Frontal cortex (tissue), 4 donors: Measurements from ENCODE around the gene GMDS. TPM values are rescaled to one million over a fixed set of nuclear protein-coding genes. Genes with fewer than 3 reads are reported as not detected.

Experiments used
- DNase-seq, 2 donors: peaks; one replicate each; pipeline ENCODE4 v3.0.0; 2012; ENCODE audit warnings: low spot score in 2 of 2
- FAIRE-seq: peaks from 2 replicates; lab custom pipeline; 2012; peaks lifted over from hg19 to GRCh38; lab: Jason Lieb, UNC
- total RNA-seq: library from RNA; depleted of rRNA; stranded (reverse); fragments of >200 nt; gene quantifications from one replicate; pipeline ENCODE4 v1.2.3, GENCODE V29; 2014
- donor health status: control.
- donor health status: control.
- donor health status: control.

The GMDS gene
- total RNA-seq, 1 donor from 2014 or later = 5.3 TPM

- no peak for DNase-seq
Observed at GRCh38 chr6:1600063-1600763, 645.2 kb downstream of the GMDS start.

DNA sequence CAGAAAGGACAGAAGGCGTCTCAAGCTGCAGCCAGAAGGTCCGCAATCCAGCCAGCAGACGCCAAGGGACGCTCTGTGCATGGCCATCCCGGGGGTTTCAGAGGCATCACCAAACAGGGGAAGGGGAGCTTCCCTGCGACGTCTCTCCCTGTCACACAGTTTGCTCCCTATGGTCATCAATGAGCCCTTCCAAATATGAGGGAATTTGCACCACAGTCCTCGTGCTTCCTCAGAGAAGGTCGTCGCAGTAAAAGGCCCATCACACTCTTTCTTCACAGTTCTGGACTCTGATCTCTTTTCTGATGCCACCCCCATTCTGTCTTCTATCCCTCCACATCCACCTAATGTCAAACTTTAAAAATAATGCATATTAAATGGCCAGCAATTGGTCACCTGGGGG is 645.9 kb downstream of the GMDS start:
- DNase-seq (no peak), FAIRE-seq (no peak)

More at GRCh38 chr6:1600063-1600763, 645.2 kb downstream of the GMDS start:
- FAIRE-seq = no peak

- DNase-seq = no peak
- no peak for FAIRE-seq
Observed at GRCh38 chr6:1598886-1599285, 646.5 kb downstream of the GMDS start.

DNA sequence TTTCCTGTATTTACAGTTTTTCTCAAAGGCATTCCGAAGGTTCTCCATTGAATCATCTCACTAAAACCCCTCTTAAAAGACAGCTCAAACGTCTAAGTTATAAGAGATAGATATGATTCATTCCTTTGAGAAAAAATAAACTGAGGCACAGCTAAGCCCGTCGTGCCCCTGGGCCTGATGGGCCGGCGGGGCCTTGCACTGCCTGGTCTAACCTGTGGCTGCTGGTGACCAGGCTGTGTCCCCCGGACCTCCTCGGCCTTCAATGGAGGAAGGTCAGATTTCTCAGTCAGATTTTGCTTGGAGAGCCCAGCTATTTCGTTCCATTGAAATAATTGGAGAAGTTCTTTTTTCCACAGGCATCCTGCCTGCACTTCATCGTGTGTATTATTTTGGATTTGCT is 647.0 kb downstream of the GMDS start:
- no peak for FAIRE-seq
- no peak for DNase-seq

DNA sequence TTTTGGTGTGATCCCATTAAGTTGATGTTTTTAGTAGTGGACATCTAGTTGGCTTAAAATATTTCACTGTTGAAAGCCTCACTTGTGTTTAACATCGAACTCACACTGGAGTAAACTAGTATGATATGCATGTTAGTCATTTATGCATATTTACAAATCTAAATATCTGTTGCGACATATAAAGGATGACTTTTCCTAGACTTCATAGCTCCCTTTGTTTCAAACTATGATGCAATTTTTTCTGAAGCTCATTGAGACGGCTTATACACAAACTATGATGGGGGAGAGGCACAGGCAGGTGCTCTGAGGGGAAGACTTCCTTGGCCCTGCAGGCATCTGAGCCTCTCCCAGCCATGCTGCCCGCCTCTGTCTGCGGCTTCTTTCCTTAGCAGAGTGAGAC is 647.5 kb downstream of the GMDS start:
- DNase-seq (no peak), FAIRE-seq (no peak)

- no peak for DNase-seq
- FAIRE-seq = no peak
Observed at GRCh38 chr6:1597121-1597744, 648.2 kb downstream of the GMDS start.

DNA sequence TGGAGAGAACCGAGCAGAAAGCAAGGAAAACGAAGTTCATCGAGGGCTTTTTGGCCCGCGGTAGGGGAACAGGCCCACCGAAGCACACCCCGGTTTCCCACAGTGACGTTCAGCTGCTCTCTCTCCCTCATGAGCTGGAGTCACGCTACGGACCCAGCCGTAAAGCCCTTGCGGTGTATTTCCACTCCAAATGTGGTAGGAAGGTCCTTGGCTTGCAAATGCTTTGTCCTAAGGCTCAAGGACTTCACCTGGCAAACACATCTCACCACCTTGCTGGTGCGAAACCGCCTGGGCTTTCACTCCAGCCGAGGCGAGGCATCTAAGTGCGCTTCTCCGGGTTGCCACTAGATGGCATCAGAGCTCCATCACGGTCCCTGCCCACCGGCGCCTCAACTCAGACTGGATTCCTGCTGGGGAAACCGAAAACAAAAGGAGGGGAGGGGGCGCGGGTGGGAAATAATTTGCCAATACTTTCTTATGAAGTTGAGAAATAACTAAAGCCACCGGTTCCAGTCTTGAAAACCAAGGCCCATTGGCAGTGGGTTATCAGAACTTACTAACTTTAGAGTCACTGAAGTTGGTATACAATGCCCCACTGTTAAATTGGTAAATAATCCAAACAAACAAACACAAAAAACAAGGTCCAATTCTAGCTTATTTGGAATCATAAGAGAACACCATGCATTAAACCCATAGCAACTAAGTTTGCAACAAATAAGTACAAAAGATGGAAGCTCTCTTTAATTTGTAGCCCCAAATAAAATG is 649.1 kb downstream of the GMDS start:
- DNase-seq (peak; percentile 70 to 76), FAIRE-seq (no peak)

- no peak for DNase-seq
- FAIRE-seq = no peak
Observed at GRCh38 chr6:1595271-1596087, 649.9 kb downstream of the GMDS start.

GRCh38 chr6:1594445-1595200 is 650.8 kb downstream of the GMDS start:
- FAIRE-seq (no peak), DNase-seq (no peak)

- DNase-seq (no peak), FAIRE-seq (no peak)
Observed at GRCh38 chr6:1593958-1594314, 651.5 kb downstream of the GMDS start.

DNA sequence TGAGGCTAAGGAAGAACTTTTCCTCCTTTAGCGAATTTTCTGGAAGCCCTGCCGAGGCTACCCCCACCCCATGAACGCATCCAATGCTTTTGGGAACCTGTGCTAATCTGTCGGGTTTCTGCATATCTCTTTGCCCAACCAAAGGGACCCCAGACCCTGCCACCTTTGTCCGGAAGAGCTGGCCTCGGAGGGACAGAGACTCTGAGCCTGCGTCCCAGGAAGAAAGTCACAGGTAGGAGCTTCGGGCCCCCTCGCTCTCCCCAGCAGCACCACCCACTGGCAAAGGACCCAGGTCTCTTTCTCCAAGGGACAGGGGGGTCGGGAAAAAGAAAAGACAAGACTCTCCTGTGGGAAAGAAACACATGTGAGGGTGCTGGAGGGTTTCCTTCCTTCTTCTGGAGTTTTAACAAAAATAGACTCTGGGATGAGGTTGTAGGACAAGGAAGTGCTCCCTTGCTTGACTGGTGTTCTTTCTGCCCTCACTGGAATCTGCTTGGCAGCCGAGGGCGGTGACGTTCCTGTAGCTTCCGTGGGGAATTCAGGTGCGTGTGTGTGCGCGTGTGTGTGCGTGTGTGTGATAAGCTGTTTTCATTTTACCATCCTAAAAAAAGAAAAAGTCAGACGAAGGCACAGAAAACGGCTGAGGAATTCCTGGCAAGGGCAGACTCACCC is 652.0 kb downstream of the GMDS start:
- DNase-seq (no peak), FAIRE-seq (no peak)

DNA sequence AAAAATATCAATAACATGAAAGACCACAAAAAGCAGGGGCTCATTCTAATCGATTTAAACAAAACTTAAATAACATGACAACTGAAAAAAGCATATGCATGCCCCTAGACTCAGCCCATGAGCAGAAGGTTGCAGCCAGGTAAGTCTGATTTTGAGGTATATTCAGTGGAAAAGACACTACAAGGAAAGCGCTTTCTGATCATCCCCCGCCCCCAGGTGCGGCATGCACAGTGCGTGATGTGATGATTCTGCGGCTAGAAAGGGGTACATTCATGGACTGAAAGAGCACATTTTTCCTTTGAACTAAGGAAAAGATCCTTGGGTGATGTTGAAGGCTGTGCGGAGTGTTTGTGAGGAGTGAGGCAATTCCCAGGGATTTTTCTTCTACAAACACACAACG is 652.6 kb downstream of the GMDS start:
- FAIRE-seq (no peak), DNase-seq (no peak)

DNA sequence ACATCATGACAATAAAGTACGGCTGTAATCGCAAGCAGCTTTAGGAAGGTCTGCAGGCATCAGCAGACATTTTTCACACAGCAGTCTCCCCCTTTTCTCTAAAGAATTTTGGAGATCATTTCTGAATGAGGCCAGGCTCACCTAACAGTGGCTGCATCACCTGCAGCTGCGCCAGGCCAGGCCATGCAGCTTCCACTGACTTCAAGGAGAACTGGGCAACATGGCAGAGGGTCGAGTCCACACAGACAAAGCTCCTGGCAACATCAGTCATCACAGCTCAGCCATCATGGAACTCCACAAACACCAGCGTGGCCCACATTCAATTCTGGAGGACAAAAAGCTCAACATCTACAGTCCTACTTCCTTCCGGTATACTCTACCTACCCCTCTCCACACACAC is 653.5 kb downstream of the GMDS start:
- DNase-seq (no peak), FAIRE-seq (no peak)

- FAIRE-seq = no peak
- DNase-seq = no peak
Observed at GRCh38 chr6:1591243-1591642, 654.2 kb downstream of the GMDS start.

DNA sequence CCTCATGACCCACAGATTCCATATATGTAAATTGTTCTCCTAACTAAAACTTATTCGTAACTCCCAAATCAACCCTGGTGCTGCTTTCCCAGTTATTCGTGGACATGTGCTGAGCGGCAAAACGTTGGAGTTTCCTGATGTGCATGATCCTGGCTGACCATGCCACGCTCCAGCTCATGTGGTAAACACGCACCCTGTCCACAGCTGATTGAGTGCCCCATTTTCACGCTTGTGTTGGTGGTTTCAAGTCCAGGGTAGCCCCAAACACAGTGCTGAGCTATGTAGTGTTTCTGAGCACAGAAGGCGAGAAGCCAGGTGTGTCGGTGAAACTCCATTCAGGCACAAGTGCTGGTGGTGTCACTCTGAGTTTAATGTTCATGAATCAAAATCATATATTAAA is 654.8 kb downstream of the GMDS start:
- FAIRE-seq (no peak), DNase-seq (no peak)

- FAIRE-seq = no peak
- no peak for DNase-seq
Observed at GRCh38 chr6:1589208-1589607, 656.2 kb downstream of the GMDS start.

- DNase-seq = no peak
- no peak for FAIRE-seq
Observed at GRCh38 chr6:1587977-1588376, 657.4 kb downstream of the GMDS start.

DNA sequence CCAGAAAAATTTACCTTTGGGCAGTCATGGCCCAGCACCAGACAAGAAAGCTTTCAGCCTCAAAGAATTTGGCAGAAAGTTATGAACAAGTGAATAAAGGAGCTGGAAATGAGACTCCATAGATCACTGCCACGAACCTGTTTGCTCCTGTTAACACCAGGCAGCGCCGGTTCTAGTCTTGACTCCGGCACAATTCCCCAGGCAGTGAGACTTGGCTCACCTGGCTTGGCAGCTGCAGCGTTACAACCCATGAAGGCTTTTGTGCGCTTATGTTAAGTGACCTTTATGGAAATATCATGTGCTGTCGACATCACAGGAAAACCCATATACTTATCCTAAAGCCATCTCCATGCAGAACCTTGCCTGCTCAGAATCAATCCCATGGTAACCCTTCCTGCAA is 657.9 kb downstream of the GMDS start:
- DNase-seq (no peak), FAIRE-seq (no peak)

- no peak for DNase-seq
- no peak for FAIRE-seq
Observed at GRCh38 chr6:1586861-1587450, 658.4 kb downstream of the GMDS start.
